HepG2 (cell line): ENCODE results near the gene VAPB. TPM values are rescaled to one million over a fixed set of nuclear protein-coding genes. Genes with fewer than 3 reads are reported as not detected.
A peak's percentile ranks its signal among the peaks of the same experiment; 100 is the strongest.

Source experiments
- ATAC-seq: fragments of 200-7000 bp; cut with Tn5 transposase; 3 replicates; pipeline ENCODE4 v1.9.1; 2020; ENCODE audit warnings: mild to moderate bottlenecking, moderate library complexity
- BruUV-seq: library from RNA; stranded (reverse); fragments of 400-500 nt; replicated peaks from 2 replicates; lab custom pipeline; 2021; lab: Mats Ljungman, UMichigan
- CTCF ChIA-PET: fragments of 300-600 bp; formaldehyde crosslinking; extraction: SDS; loops from one replicate; lab custom pipeline; 2021; ENCODE audit warnings: low total read pairs, inconsistent platforms, low intra/inter-chr PET ratio; lab: Yijun Ruan, JAX
- POLR2A ChIA-PET: fragments of 350-600 bp; sonication (Branson Sonifier 250); formaldehyde crosslinking; loops from one replicate; lab custom pipeline; 2020; ENCODE audit warnings: antibody characterized with exemption, inconsistent platforms; lab: Yijun Ruan, JAX
- DNase-seq: peaks from one replicate; pipeline ENCODE4 v3.0.0-alpha.2; 2015; ENCODE audit warnings: low spot score
- FAIRE-seq: peaks from 3 replicates; lab custom pipeline; 2011; peaks lifted over from hg19 to GRCh38; lab: Jason Lieb, UNC
- H2AFZ ChIP-seq: one replicate; pipeline ENCODE4 v1.6.1; 2011; ENCODE audit warnings: low read length, inconsistent platforms
- H3K27ac ChIP-seq: fragments of 300-600 bp; 3 replicates; pipeline ENCODE4 v1.8.0; 2011; ENCODE audit warnings: mixed run types, mild to moderate bottlenecking, mixed read lengths, low read length, inconsistent platforms; ENCODE audit not compliant: insufficient read depth; ENCODE audit errors: extremely low read length
- H3K27me3 ChIP-seq, 2 experiments: fragments of 200-600 bp in 1 of 2; 2 replicates in 1 of 2; 3 replicates in 1 of 2; pipeline versions ENCODE4 v1.6.0 to v1.8.0; 2011; ENCODE audit warnings: low read length in 2 of 2, mild to moderate bottlenecking in 2 of 2, moderate library complexity in 2 of 2, inconsistent platforms in 1 of 2; ENCODE audit not compliant: insufficient read depth in 2 of 2, control insufficient read depth in 1 of 2
- H3K36me3 ChIP-seq, 2 experiments: fragments of 200-600 bp in 1 of 2; replicated peaks in 1 of 2; 2 replicates in 1 of 2; 3 replicates in 1 of 2; pipeline versions ENCODE4 v1.5.1 to v1.8.0; 2011; ENCODE audit warnings: low read length in 2 of 2, inconsistent platforms in 1 of 2; ENCODE audit not compliant: insufficient read depth in 2 of 2, control insufficient read depth in 1 of 2
- H3K4me1 ChIP-seq: 2 replicates; pipeline ENCODE4 v1.5.1; 2012; ENCODE audit warnings: low read length, inconsistent platforms; ENCODE audit not compliant: insufficient read depth
- H3K4me2 ChIP-seq: 2 replicates; pipeline ENCODE4 v1.6.0; 2011; ENCODE audit warnings: low read depth, low read length, inconsistent platforms
- H3K4me3 ChIP-seq, 3 experiments: fragments of 200-600 bp in 1 of 3; sonication (generic), shearing (Covaris generic) in 1 of 3; replicated peaks in 1 of 3; 2 replicates each; pipeline ENCODE4 v1.5.1; 2011 to 2016; ENCODE audit warnings: low read length in 3 of 3, inconsistent platforms in 2 of 3, low read depth in 2 of 3, mild to moderate bottlenecking in 2 of 3, control low read depth in 1 of 3, mixed read lengths in 1 of 3; ENCODE audit not compliant: insufficient read depth in 1 of 3
- H3K79me2 ChIP-seq: one replicate; pipeline ENCODE4 v1.6.1; 2011; ENCODE audit warnings: low read length, inconsistent platforms; ENCODE audit not compliant: insufficient read depth
- H3K9ac ChIP-seq: 2 replicates; pipeline ENCODE4 v1.6.0; 2011; ENCODE audit warnings: mild to moderate bottlenecking, low read depth, low read length, inconsistent platforms; ENCODE audit not compliant: insufficient read depth
- H3K9me3 ChIP-seq: 2 replicates; pipeline ENCODE4 v1.5.1; 2012; ENCODE audit warnings: mild to moderate bottlenecking, low read length
- H4K20me1 ChIP-seq: 2 replicates; pipeline ENCODE4 v1.6.0; 2011; ENCODE audit warnings: inconsistent platforms, mild to moderate bottlenecking, low read length, moderate library complexity; ENCODE audit not compliant: insufficient read depth
- DR1 ChIP-seq: sonication (generic); formaldehyde crosslinking; IDR thresholded peaks from 2 replicates; pipeline ENCODE4 v1.8.0; 2021; ENCODE audit warnings: mild to moderate bottlenecking, missing genetic modification reagents, inconsistent platforms
- E2F2 ChIP-seq: sonication (generic); formaldehyde crosslinking; IDR thresholded peaks from 2 replicates; pipeline ENCODE4 v1.4.0; 2020; ENCODE audit warnings: missing genetic modification reagents, borderline replicate concordance
- EZH2 ChIP-seq: conservative IDR thresholded peaks from 2 replicates; pipeline ENCODE4 v1.6.1; 2012; ENCODE audit warnings: mild to moderate bottlenecking, low read depth, low read length, moderate library complexity
- HBP1 ChIP-seq: IDR thresholded peaks from 2 replicates; pipeline ENCODE4 v1.6.1; 2016; ENCODE audit warnings: low read depth, control low read depth
- LCORL ChIP-seq, 2 experiments: fragments of 450-650 bp in 1 of 2; sonication (generic) in 1 of 2; formaldehyde crosslinking in 1 of 2; IDR thresholded peaks; 2 replicates each; pipeline versions ENCODE4 v1.5.0 to v1.6.1; 2017 to 2020; ENCODE audit warnings: antibody characterized with exemption in 1 of 2, missing genetic modification reagents in 1 of 2
- MAFF ChIP-seq: IDR thresholded peaks from 2 replicates; pipeline ENCODE4 v1.6.1; 2011; ENCODE audit warnings: low read depth, low read length, improper control_type of control experiment
- NFYB ChIP-seq: sonication (generic); formaldehyde crosslinking; IDR thresholded peaks from 2 replicates; pipeline ENCODE4 v1.4.0; 2020; ENCODE audit warnings: missing genetic modification reagents
- NPAS2 ChIP-seq: sonication (generic); formaldehyde crosslinking; IDR thresholded peaks from 2 replicates; pipeline ENCODE4 v1.8.0; 2022; ENCODE audit warnings: mild to moderate bottlenecking, missing genetic modification reagents, borderline replicate concordance
- RBM22 ChIP-seq: fragments of 200-400 bp; formaldehyde crosslinking; optimal IDR thresholded peaks from 2 replicates; pipeline ENCODE3; 2017; ENCODE audit warnings: mild to moderate bottlenecking, low read length, moderate library complexity
- RFX5 ChIP-seq: IDR thresholded peaks from 2 replicates; pipeline ENCODE4 v1.6.1; 2011; ENCODE audit warnings: low read depth, low read length, improper control_type of control experiment
- TRAFD1 ChIP-seq: sonication (generic); formaldehyde crosslinking; IDR thresholded peaks from 2 replicates; pipeline ENCODE4 v1.5.1; 2020; ENCODE audit warnings: missing genetic modification reagents, mild to moderate bottlenecking, borderline replicate concordance
- ZBTB2 ChIP-seq: sonication (generic); formaldehyde crosslinking; IDR thresholded peaks from 2 replicates; pipeline ENCODE4 v1.8.0; 2022; ENCODE audit warnings: low read depth, missing genetic modification reagents
- ZFP36 ChIP-seq: fragments of 150-350 bp; IDR thresholded peaks from 2 replicates; pipeline ENCODE4 v1.6.1; 2018; ENCODE audit warnings: borderline replicate concordance, low read length, low read depth; ENCODE audit not compliant: partially characterized antibody
- ZKSCAN1 ChIP-seq: fragments of 150-350 bp; IDR thresholded peaks from 2 replicates; pipeline ENCODE4 v1.6.1; 2014; ENCODE audit warnings: low read length
- ZNF225 ChIP-seq: sonication (generic); formaldehyde crosslinking; IDR thresholded peaks from 2 replicates; pipeline ENCODE4 v1.4.0; 2020; ENCODE audit warnings: mild to moderate bottlenecking, missing genetic modification reagents
- ZNF451 ChIP-seq: sonication (generic); formaldehyde crosslinking; IDR thresholded peaks from 2 replicates; pipeline ENCODE4 v1.5.0; 2020; ENCODE audit warnings: mild to moderate bottlenecking, missing genetic modification reagents
- ZNF484 ChIP-seq: sonication (generic); formaldehyde crosslinking; IDR thresholded peaks from 2 replicates; pipeline ENCODE4 v1.5.1; 2020; ENCODE audit warnings: mild to moderate bottlenecking, low read depth, missing genetic modification reagents, borderline replicate concordance
- ZSCAN30 ChIP-seq: sonication (generic); formaldehyde crosslinking; IDR thresholded peaks from 2 replicates; pipeline ENCODE4 v1.5.0; 2020; ENCODE audit warnings: mild to moderate bottlenecking, missing genetic modification reagents
- WGBS: methylation state at CpG from one replicate; pipeline ENCODE4 v1.1.6; 2017; ENCODE audit warnings: low lambda C conversion rate; 5-methylcytosine and 5-hydroxymethylcytosine counted together
- in situ Hi-C: cut with HindIII; loops from 2 replicates; pipeline ENCODE4 v1.10.0; 2017; ENCODE audit warnings: low pct_unique_long_range_greater_than_20kb; ENCODE audit not compliant: extremely low pct_ligation_motif_present
- intact Hi-C: fragments of 100-400 bp; cut with micrococcal nuclease; formaldehyde crosslinking; loops from one replicate; pipeline ENCODE4 v1.10.0; 2022; ENCODE audit not compliant: unreplicated experiment
- polyA plus RNA-seq, 8 experiments: library from polyadenylated mRNA; depleted of rRNA in 3 of 8; stranded (reverse) in 7 of 8; unstranded in 1 of 8; fragments of >200 nt; fragmentation: Illumina TruSeq in 4 of 8; extraction: Trizol in 4 of 8; gene quantifications; 2 replicates each; pipeline versions ENCODE4 v1.2.1 to v1.2.3, GENCODE V29; 2011 to 2016; ENCODE audit warnings: low read depth in 4 of 8, missing spikeins in 1 of 8, mixed read lengths in 1 of 8; ENCODE audit not compliant: insufficient read depth in 1 of 8
- total RNA-seq, 5 experiments: library from RNA; depleted of rRNA; stranded (reverse); fragments of >200 nt; fragmentation: Illumina TruSeq; extraction: Trizol; gene quantifications; 2 replicates each; pipeline ENCODE4 v1.2.3, GENCODE V29; 2016; ENCODE audit warnings: low read depth in 1 of 5

The VAPB gene
- total and polyA plus RNA-seq, 2 of the 13 experiments (the other 11 are each of a cell fraction or from before 2014, with no cell fraction given) = 18.6 to 48.5 TPM

GRCh38 chr20:58438970-58439808 lies 50.2 kb downstream of the VAPB start:
- DNase-seq (no peak), ATAC-seq (no peak), FAIRE-seq (no peak)
- WGBS = 99% methylated on average over 5 of the region's 5 CpGs
- CTCF ChIA-PET = no interaction called here
- intact Hi-C loops (loop anchor here (5.0 kb wide), 1 partner anchor 52 kb away; the partner anchor contains the start of gene VAPB), in situ Hi-C loops (no loop called here)
- Histone ChIP-seq H2AFZ (no peak overlapping the region), H3K27me3 (no peaks in the 10 kb centered on the region), H4K20me1 (peaks cover 9% of the 10 kb centered on the region; the same call in 1 of the 2 replicates), H3K4me1 (peaks cover 28% of the 10 kb centered on the region), H3K79me2 (peaks cover 41% of the 10 kb centered on the region), H3K4me2 (no peak overlapping the region), H3K36me3 (peaks cover 20 to 57% of the 10 kb centered on the region in 2 experiments), H3K9ac (no peak overlapping the region), H3K9me3 (no peaks in the 10 kb centered on the region), H3K27ac (no peak overlapping the region), H3K4me3 (no peak overlapping the region)
- no TSS peak for BruUV-seq
- POLR2A ChIA-PET = no interaction called here
- TF ChIP-seq ZKSCAN1 = no peak
- no peak for TF ChIP-seq ZFP36
- TF ChIP-seq NPAS2 (CRISPR knock-in tag) = no peak
- no peak for TF ChIP-seq LCORL (IDR thresholded peaks at IDR 0.05)
- TF ChIP-seq LCORL (CRISPR knock-in tag; IDR thresholded peaks at IDR 0.05) = no peak
- no peak for TF ChIP-seq DR1 (CRISPR knock-in tag)
- no peak for TF ChIP-seq ZNF484 (CRISPR knock-in tag)
- no peak for TF ChIP-seq ZBTB2 (CRISPR knock-in tag)
- 0 out of 2 replicates have a peak, but pooled peaks have one; percentile 41 for TF ChIP-seq RFX5
- TF ChIP-seq ZNF225 (CRISPR knock-in tag) = no peak
- TF ChIP-seq ZNF451 (CRISPR knock-in tag) = no peak
- no peak for TF ChIP-seq ZSCAN30 (CRISPR knock-in tag)
- peak; percentile 99 for TF ChIP-seq MAFF
- no peak for TF ChIP-seq NFYB
- TF ChIP-seq E2F2 = no peak
- no peak for TF ChIP-seq TRAFD1 (CRISPR knock-in tag)
- TF ChIP-seq EZH2 = no peak
- no peak for TF ChIP-seq HBP1
- TF ChIP-seq RBM22 = peak; percentile 30
